ENCODE data around the gene ERBB2.

DNA sequence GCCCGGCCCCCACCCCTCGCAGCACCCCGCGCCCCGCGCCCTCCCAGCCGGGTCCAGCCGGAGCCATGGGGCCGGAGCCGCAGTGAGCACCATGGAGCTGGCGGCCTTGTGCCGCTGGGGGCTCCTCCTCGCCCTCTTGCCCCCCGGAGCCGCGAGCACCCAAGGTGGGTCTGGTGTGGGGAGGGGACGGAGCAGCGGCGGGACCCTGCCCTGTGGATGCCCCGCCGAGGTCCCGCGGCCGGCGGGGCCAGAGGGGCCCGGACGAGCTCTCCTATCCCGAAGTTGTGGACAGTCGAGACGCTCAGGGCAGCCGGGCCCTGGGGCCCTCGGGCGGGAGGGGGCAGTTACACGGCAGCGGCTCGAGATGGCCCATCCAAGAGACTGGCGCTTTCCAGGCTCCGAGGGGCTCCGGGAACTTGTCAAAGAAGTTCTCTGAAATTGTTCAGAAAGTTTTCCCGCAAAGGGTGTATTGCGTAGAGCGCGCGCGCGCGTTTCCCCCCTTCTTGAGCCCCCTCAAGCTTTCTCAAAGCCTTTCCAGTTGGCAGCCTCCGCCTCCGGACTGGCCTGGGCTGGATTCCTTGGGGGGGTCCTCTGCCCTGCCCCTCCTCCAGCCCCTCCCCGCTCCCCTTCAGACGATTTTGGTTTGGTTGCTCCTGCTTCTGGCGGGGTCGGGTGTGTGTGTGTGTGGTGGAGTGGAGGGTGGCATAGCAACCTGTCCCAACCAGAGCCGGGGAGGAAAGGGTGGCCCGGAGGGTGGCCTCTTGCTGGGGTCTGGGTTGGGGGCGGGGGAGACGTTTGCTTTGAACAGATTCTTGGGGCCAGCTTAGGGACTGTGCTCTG lies 504 bp downstream of the ERBB2 start:
- TF ChIP-seq, protein P1, sequence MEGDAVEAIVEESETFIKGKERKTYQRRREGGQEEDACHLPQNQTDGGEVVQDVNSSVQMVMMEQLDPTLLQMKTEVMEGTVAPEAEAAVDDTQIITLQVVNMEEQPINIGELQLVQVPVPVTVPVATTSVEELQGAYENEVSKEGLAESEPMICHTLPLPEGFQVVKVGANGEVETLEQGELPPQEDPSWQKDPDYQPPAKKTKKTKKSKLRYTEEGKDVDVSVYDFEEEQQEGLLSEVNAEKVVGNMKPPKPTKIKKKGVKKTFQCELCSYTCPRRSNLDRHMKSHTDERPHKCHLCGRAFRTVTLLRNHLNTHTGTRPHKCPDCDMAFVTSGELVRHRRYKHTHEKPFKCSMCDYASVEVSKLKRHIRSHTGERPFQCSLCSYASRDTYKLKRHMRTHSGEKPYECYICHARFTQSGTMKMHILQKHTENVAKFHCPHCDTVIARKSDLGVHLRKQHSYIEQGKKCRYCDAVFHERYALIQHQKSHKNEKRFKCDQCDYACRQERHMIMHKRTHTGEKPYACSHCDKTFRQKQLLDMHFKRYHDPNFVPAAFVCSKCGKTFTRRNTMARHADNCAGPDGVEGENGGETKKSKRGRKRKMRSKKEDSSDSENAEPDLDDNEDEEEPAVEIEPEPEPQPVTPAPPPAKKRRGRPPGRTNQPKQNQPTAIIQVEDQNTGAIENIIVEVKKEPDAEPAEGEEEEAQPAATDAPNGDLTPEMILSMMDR (conservative IDR thresholded peaks at IDR 0.05; ENCODE audit: low read depth, low read length) = no peak
- TF ChIP-seq SMC3 (IDR thresholded peaks at IDR 0.05; ENCODE audit: low read depth, low read length) (no peak), RFX5 (IDR thresholded peaks at IDR 0.05; ENCODE audit: low read depth, low read length) (no peak), POLR2A (IDR thresholded peaks at IDR 0.05; ENCODE audit: low read depth, low read length) (no peak), CEBPB (IDR thresholded peaks at IDR 0.05; ENCODE audit: low read depth, low read length) (no peak), MAFK (IDR thresholded peaks at IDR 0.05; ENCODE audit: low read depth, low read length) (no peak), RCOR1 (IDR thresholded peaks at IDR 0.05; ENCODE audit: insufficient replicate concordance, low read length) (no peak), RAD21 (IDR thresholded peaks at IDR 0.05; ENCODE audit: low read length) (no peak), CHD1 (IDR thresholded peaks at IDR 0.05; ENCODE audit: low read depth, low read length) (no peak)
- TF ChIP-seq, protein P2, sequence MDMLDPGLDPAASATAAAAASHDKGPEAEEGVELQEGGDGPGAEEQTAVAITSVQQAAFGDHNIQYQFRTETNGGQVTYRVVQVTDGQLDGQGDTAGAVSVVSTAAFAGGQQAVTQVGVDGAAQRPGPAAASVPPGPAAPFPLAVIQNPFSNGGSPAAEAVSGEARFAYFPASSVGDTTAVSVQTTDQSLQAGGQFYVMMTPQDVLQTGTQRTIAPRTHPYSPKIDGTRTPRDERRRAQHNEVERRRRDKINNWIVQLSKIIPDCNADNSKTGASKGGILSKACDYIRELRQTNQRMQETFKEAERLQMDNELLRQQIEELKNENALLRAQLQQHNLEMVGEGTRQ (IDR thresholded peaks at IDR 0.05; ENCODE audit: low read depth, low read length) = no peak
- TF ChIP-seq, protein P3, sequence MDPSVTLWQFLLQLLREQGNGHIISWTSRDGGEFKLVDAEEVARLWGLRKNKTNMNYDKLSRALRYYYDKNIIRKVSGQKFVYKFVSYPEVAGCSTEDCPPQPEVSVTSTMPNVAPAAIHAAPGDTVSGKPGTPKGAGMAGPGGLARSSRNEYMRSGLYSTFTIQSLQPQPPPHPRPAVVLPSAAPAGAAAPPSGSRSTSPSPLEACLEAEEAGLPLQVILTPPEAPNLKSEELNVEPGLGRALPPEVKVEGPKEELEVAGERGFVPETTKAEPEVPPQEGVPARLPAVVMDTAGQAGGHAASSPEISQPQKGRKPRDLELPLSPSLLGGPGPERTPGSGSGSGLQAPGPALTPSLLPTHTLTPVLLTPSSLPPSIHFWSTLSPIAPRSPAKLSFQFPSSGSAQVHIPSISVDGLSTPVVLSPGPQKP (IDR thresholded peaks at IDR 0.05; ENCODE audit: borderline replicate concordance, low read depth, low read length) = no peak

Data from IMR-90 (cell line).